Neuronal stem cell (in vitro differentiated cells): ENCODE data around the gene FIBIN.
A peak's percentile ranks its signal among the peaks of the same experiment; 100 is the strongest.

Source experiments
- DNase-seq: peaks from one replicate; pipeline ENCODE4 v3.0.0-alpha.2; 2013; ENCODE audit warnings: low spot score
- H2AFZ ChIP-seq: one replicate; pipeline ENCODE4 v1.6.1; 2013; ENCODE audit warnings: mild to moderate bottlenecking, low read length, inconsistent platforms
- H2AK5ac ChIP-seq: 2 replicates; pipeline ENCODE4 v1.6.1; 2013; ENCODE audit warnings: low read depth, mild to moderate bottlenecking, inconsistent platforms, low read length, moderate library complexity, mixed read lengths
- H2BK120ac ChIP-seq: 2 replicates; pipeline ENCODE4 v1.6.1; 2013; ENCODE audit warnings: low read depth, mild to moderate bottlenecking, inconsistent platforms, low read length, moderate library complexity, mixed read lengths
- H2BK12ac ChIP-seq: one replicate; pipeline ENCODE4 v1.6.1; 2013; ENCODE audit warnings: low read length, inconsistent platforms
- H2BK15ac ChIP-seq: 2 replicates; pipeline ENCODE4 v1.6.1; 2013; ENCODE audit warnings: mild to moderate bottlenecking, low read length, inconsistent platforms, mixed read lengths
- H2BK5ac ChIP-seq: one replicate; pipeline ENCODE4 v1.6.1; 2013; ENCODE audit warnings: inconsistent platforms, mild to moderate bottlenecking, low read length, moderate library complexity
- H3K14ac ChIP-seq: one replicate; pipeline ENCODE4 v1.6.1; 2013; ENCODE audit warnings: low read length, inconsistent platforms
- H3K18ac ChIP-seq: 2 replicates; pipeline ENCODE4 v1.6.1; 2013; ENCODE audit warnings: low read length, inconsistent platforms
- H3K23ac ChIP-seq: 2 replicates; pipeline ENCODE4 v1.6.1; 2013; ENCODE audit warnings: low read depth, mild to moderate bottlenecking, mixed read lengths, low read length, inconsistent platforms; ENCODE audit not compliant: poor library complexity
- H3K27ac ChIP-seq: replicated peaks from 3 replicates; pipeline ENCODE4 v1.5.1; 2013; ENCODE audit warnings: low read length, inconsistent platforms
- H3K27me3 ChIP-seq, 3 experiments: 2 replicates each; pipeline ENCODE4 v1.6.1; 2013; ENCODE audit warnings: low read length in 3 of 3, mild to moderate bottlenecking in 2 of 3, inconsistent platforms in 1 of 3, low read depth in 1 of 3, mixed read lengths in 1 of 3, moderate library complexity in 1 of 3; ENCODE audit not compliant: control insufficient read depth in 3 of 3, insufficient read depth in 3 of 3
- H3K36me3 ChIP-seq, 2 donors: replicated peaks in 1 of 2; 2 replicates each; pipeline ENCODE4 v1.6.1; 2013; ENCODE audit warnings: low read length in 2 of 2; ENCODE audit not compliant: control insufficient read depth in 2 of 2, insufficient read depth in 2 of 2
- H3K4ac ChIP-seq: 2 replicates; pipeline ENCODE4 v1.6.1; 2013; ENCODE audit warnings: inconsistent platforms, mild to moderate bottlenecking, low read length, moderate library complexity
- H3K4me1 ChIP-seq, 2 donors: 1 replicate in 1 of 2; 2 replicates in 1 of 2; pipeline ENCODE4 v1.6.1; 2013; ENCODE audit warnings: low read length in 2 of 2, low read depth in 1 of 2; ENCODE audit not compliant: control insufficient read depth in 2 of 2, insufficient read depth in 1 of 2
- H3K4me2 ChIP-seq: one replicate; pipeline ENCODE4 v1.6.1; 2013; ENCODE audit warnings: mild to moderate bottlenecking, low read length, inconsistent platforms; ENCODE audit not compliant: insufficient read depth, poor library complexity, severe bottlenecking
- H3K4me3 ChIP-seq, 2 donors: 2 replicates each; pipeline ENCODE4 v1.5.1; 2013; ENCODE audit warnings: low read length in 2 of 2, mild to moderate bottlenecking in 2 of 2, inconsistent platforms in 1 of 2, moderate library complexity in 1 of 2
- H3K79me1 ChIP-seq: one replicate; pipeline ENCODE4 v1.6.1; 2013; ENCODE audit warnings: low read depth, mild to moderate bottlenecking, inconsistent platforms, low read length, moderate library complexity
- H3K9ac ChIP-seq: one replicate; pipeline ENCODE4 v1.6.1; 2013; ENCODE audit warnings: mild to moderate bottlenecking, low read depth, low read length, inconsistent platforms; ENCODE audit not compliant: poor library complexity
- H3K9me3 ChIP-seq, 2 donors: replicated peaks in 1 of 2; 2 replicates each; pipeline versions ENCODE3 to v1.6.1; 2013; ENCODE audit warnings: low read length in 2 of 2, mild to moderate bottlenecking in 2 of 2, inconsistent platforms in 1 of 2, low read depth in 1 of 2, mixed read lengths in 1 of 2, moderate library complexity in 1 of 2; ENCODE audit not compliant: control insufficient read depth in 2 of 2, insufficient read depth in 1 of 2
- H4K8ac ChIP-seq: one replicate; pipeline ENCODE4 v1.6.1; 2013; ENCODE audit warnings: low read depth, mild to moderate bottlenecking, inconsistent platforms, low read length, moderate library complexity
- H4K91ac ChIP-seq: one replicate; pipeline ENCODE4 v1.6.1; 2013; ENCODE audit warnings: low read length, low read depth, mild to moderate bottlenecking, inconsistent platforms; ENCODE audit not compliant: poor library complexity
- WGBS, 2 donors: extraction: QIAGEN DNeasy Blood & Tissue Kit; methylation state at CpG; one replicate each; pipeline ENCODE4 v1.1.7; 2013; ENCODE audit warnings: missing lambda C conversion rate in 2 of 2, mixed read lengths in 1 of 2; ENCODE audit not compliant: insufficient read length in 2 of 2, insufficient replicate concordance in 1 of 2; ENCODE audit errors: extremely low coverage in 2 of 2; 5-methylcytosine and 5-hydroxymethylcytosine counted together

Gene FIBIN

DNA sequence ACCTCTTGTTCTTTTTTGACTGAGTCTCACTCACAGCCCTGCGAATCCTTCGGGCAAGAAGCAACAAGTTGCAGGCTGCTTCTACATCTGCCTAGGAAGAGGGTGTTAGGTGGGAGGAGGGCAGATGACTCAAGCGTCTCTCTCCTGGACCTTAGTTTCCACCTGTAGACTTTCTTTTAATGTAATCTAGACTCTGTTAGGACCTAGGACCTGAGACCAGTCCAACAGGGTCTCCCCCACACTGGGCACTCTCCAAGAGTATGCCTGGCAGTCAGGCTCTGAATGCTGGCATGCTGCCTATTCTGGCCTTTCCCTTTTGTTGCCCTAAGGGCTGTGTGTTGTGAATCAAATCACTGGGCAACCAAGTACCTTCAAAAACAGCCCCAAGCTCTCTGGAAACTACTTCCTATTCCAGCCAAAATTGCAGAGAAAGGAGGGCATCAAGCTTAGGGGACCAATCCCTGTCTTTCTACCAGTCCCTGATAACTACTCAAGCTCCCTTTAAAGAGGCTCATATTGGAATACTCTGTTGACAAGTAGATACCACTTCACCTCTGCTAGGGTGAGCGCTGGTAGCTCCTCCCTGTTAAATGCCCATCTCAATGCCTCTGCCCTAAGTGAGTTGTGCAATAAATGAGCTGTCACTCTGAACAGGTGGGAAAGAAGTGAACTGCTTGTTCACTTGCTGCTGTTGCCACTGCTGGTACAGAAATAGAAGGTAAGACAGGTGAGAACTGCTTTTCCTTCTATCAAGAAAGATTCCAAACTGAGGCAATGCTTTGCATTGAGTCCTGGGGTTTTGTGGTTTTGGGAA is 46.6 kb downstream of the FIBIN start, which contains the start of gene BBOX1:
TSS of gene BBOX1 (plus strand) at position 514 of the 814 bp plus-strand sequence. CDS start 14,616 bp downstream, outside the sequence.
- Histone ChIP-seq H3K14ac (no peak within 1 kb of the TSS), H3K79me1 (no peaks in the 10 kb centered on the region), H3K27me3 (no peaks in the 10 kb centered on the region), H3K4me3 (no peak within 1 kb of the TSS), H3K4me1 (peaks cover 1 to 12% of the 10 kb centered on the region in 2 donors), H3K4me2 (no peak within 1 kb of the TSS), H2AK5ac (no peak within 1 kb of the TSS), H3K9me3 (peaks cover 0 to 4% of the 10 kb centered on the region in 2 donors), H2BK5ac (no peak within 1 kb of the TSS), H3K36me3 (no peaks in the 10 kb centered on the region), H3K4ac (no peak within 1 kb of the TSS), H2BK12ac (peak within 1 kb of the TSS; percentile 5), H3K18ac (peak within 1 kb of the TSS; percentile 23), H4K91ac (peak within 1 kb of the TSS; percentile 30), H4K8ac (no peak within 1 kb of the TSS), H3K9ac (no peak within 1 kb of the TSS), H3K27ac (peak within 1 kb of the TSS; percentile 19), H2BK120ac (no peak within 1 kb of the TSS), H2BK15ac (no peak within 1 kb of the TSS), H3K23ac (no peak within 1 kb of the TSS), H2AFZ (peak within 1 kb of the TSS; percentile 58)
- no peak for DNase-seq
- no CpG with 5 or more reads among the region's 4 CpGs for WGBS, 2 donors

DNA sequence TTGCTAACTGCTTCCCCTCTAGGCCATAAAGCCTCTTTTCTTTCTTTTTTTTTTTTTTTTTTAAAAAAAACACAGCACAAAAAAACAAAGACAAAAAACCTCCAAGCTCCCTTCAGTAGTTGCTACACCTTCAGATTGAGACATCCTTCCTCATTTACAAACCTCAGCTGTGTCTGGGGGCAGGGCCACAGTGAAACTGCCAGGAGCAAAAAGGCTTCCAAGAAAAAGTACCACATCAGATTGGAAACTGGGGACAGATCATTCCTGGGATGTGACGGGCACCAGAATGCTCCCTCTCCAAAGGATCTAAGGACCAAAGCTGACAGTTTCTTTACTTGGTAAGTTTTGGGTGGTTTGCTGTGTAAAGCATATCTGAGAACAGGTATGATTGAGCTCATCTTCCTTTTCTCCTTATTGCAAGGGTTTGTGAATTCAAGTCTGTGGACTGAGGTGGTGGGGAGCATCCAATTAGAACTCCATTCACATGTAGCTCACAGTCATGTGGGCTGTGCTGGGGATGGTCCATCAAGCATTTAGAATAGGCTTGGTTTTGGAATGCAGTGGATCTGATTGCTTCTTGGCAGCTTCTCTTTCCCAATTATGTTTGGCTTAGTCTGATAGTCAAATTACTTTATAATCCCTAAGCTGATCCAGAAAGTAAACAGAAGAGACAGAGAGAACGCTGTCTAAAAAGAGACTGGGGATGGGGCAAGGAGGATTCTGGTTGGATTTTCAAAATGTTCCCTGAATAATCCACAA is 47.4 kb downstream of the FIBIN start:
- peak; percentile 14 for DNase-seq
- no peak overlapping the region for H3K23ac ChIP-seq
- no peak overlapping the region for H3K4me3 ChIP-seq
- H2BK15ac ChIP-seq: no peak overlapping the region
- H2AFZ ChIP-seq: peak overlapping the region; percentile 4
- H2BK12ac ChIP-seq: no peak overlapping the region
- H2BK120ac ChIP-seq: no peak overlapping the region
- H3K36me3 ChIP-seq: no peaks in the 10 kb centered on the region
- WGBS, 2 donors: no CpG with 5 or more reads among the region's 2 CpGs
- H3K18ac ChIP-seq: no peak overlapping the region
- no peak overlapping the region for H3K4ac ChIP-seq
- no peak overlapping the region for H3K14ac ChIP-seq
- H2AK5ac ChIP-seq: no peak overlapping the region
- no peak overlapping the region for H4K91ac ChIP-seq
- H3K27ac ChIP-seq: peak overlapping the region; percentile 19
- no peak overlapping the region for H2BK5ac ChIP-seq
- peaks cover 0 to 3% of the 10 kb centered on the region in 2 donors for H3K9me3 ChIP-seq
- H3K4me1 ChIP-seq: peaks cover 1 to 12% of the 10 kb centered on the region in 2 donors
- H3K9ac ChIP-seq: no peak overlapping the region
- H3K27me3 ChIP-seq: no peaks in the 10 kb centered on the region
- no peaks in the 10 kb centered on the region for H3K79me1 ChIP-seq
- no peak overlapping the region for H3K4me2 ChIP-seq
- no peak overlapping the region for H4K8ac ChIP-seq
